Measurements from ENCODE around the gene GPR6.

Gene GPR6

DNA sequence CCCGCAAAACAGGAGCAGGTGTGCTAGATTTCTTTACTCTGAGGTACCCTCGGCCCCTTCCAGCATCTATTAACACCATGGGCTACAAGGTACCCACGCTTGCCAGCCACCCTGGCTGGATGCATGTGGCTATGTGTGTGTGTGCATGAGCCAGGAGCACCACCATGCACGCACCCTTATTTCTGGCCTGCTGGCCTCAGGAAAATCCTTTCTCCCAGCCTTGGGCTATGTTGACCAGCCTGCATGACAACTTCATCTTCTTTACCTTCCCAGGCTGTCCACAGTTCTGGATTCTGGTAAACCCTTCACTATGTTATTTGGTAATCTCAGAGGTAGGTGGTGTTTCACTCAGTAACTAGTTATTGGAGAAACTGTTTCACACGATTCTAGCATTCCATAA is 40.4 kb downstream of the GPR6 start:
- TF ChIP-seq, protein P1, sequence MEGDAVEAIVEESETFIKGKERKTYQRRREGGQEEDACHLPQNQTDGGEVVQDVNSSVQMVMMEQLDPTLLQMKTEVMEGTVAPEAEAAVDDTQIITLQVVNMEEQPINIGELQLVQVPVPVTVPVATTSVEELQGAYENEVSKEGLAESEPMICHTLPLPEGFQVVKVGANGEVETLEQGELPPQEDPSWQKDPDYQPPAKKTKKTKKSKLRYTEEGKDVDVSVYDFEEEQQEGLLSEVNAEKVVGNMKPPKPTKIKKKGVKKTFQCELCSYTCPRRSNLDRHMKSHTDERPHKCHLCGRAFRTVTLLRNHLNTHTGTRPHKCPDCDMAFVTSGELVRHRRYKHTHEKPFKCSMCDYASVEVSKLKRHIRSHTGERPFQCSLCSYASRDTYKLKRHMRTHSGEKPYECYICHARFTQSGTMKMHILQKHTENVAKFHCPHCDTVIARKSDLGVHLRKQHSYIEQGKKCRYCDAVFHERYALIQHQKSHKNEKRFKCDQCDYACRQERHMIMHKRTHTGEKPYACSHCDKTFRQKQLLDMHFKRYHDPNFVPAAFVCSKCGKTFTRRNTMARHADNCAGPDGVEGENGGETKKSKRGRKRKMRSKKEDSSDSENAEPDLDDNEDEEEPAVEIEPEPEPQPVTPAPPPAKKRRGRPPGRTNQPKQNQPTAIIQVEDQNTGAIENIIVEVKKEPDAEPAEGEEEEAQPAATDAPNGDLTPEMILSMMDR (IDR thresholded peaks at IDR 0.05) = no peak
- H3K27ac ChIP-seq = no peak overlapping the region

DNA sequence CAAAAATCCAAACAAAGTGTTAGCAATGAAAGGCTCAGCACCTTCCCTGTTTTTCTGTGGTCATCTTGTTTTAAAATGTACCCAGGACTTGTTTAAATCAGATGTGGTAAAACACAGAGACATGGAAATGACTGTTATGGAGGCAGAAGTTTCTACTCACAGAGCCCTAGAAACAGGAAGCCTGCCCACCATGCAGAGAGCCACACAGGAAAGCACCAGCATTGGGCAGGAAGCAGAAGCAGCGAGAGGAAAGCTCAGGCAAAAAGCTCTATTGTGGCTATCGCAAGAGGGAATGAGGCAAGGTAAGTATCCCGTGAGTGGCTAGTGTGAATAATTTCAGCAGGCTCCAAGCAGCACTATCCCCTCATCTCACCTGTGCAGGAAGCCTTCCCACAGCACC is 42.8 kb downstream of the GPR6 start:
- Histone ChIP-seq H3K36me3 (no peaks in the 10 kb centered on the region), H3K4me3 (ENCODE audit: low read depth in 1 of 2, low read length in 1 of 2) (no peak overlapping the region), H3K9me3 (no peaks in the 10 kb centered on the region), H3K4me1 (ENCODE audit: control insufficient read depth in 1 of 2, insufficient read depth in 1 of 2, low read depth in 1 of 2, low read length in 1 of 2) (peaks cover 9 to 14% of the 10 kb centered on the region in 2 experiments), H3K27ac (peak overlapping the region; percentile 36), H3K27me3 (no peaks in the 10 kb centered on the region)
- TF ChIP-seq, protein P1 (IDR thresholded peaks at IDR 0.05) = no peak

More for the DNA sequence above, 40.4 kb downstream of the GPR6 start:
- Histone ChIP-seq H3K4me3 (ENCODE audit: low read depth in 1 of 2, low read length in 1 of 2) (no peak overlapping the region), H3K9me3 (no peaks in the 10 kb centered on the region), H3K4me1 (ENCODE audit: control insufficient read depth in 1 of 2, insufficient read depth in 1 of 2, low read depth in 1 of 2, low read length in 1 of 2) (peaks cover 9 to 14% of the 10 kb centered on the region in 2 experiments), H3K27me3 (no peaks in the 10 kb centered on the region), H3K36me3 (no peaks in the 10 kb centered on the region)

DNA sequence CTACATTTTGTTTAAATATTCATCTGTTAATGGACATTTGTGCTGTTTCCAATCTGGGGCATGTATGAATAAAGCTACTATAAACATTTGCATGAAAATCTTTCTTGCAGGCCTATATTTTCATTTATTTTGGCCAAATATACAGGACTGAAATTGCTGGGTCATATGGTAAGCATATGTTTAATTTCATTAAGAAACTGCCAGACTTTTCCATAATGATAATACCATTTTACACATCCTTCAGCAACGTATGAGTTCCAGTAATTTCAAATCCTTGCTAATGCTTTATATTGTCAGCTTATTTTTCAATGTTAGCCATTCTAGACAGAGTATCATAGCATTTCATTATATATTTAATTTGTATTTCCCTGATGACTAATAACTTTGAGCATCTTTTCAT is 51.0 kb downstream of the GPR6 start:
- Histone ChIP-seq H3K4me1 (ENCODE audit: control insufficient read depth in 1 of 2, insufficient read depth in 1 of 2, low read depth in 1 of 2, low read length in 1 of 2) (no peaks in the 10 kb centered on the region), H3K27ac (no peak overlapping the region), H3K9me3 (no peaks in the 10 kb centered on the region), H3K36me3 (no peaks in the 10 kb centered on the region), H3K4me3 (ENCODE audit: low read depth in 1 of 2, low read length in 1 of 2) (no peak overlapping the region), H3K27me3 (no peaks in the 10 kb centered on the region)
- TF ChIP-seq, protein P1 (IDR thresholded peaks at IDR 0.05) = no peak

Data from neutrophil (primary cell).